MCF 10A (cell line): Measurements from ENCODE around the gene FAAP20. TPM values are rescaled to one million over a fixed set of nuclear protein-coding genes. Genes with fewer than 3 reads are reported as not detected.

Experiments used
- BruUV-seq: library from RNA; stranded (reverse); fragments of 400-500 nt; replicated peaks from 2 replicates; lab custom pipeline; 2021; lab: Mats Ljungman, UMichigan
- CTCF ChIA-PET: fragments of 300-600 bp; sonication (Branson Sonifier 250); formaldehyde crosslinking; extraction: SDS; loops from one replicate; lab custom pipeline; 2021; ENCODE audit warnings: antibody characterized with exemption, inconsistent platforms; lab: Yijun Ruan, JAX
- POLR2A ChIA-PET: fragments of 300-600, 350-650 bp; sonication (Branson Sonifier 250); formaldehyde crosslinking; extraction: SDS; loops from one replicate; lab custom pipeline; 2020; ENCODE audit warnings: antibody characterized with exemption, inconsistent platforms; lab: Yijun Ruan, JAX
- DNase-seq: peaks from one replicate; pipeline ENCODE4 v3.0.0-alpha.2; 2018; ENCODE audit not compliant: unreplicated experiment
- H3K27ac Mint-ChIP-seq: one replicate; pipeline ENCODE4 v1.8.0; 2022; ENCODE audit warnings: mild to moderate bottlenecking, low read depth, mixed read lengths; ENCODE audit not compliant: unreplicated experiment
- H3K27me3 Mint-ChIP-seq: one replicate; pipeline ENCODE4 v1.8.0; 2022; ENCODE audit warnings: mixed read lengths; ENCODE audit not compliant: insufficient read depth, unreplicated experiment
- H3K36me3 Mint-ChIP-seq: one replicate; pipeline ENCODE4 v1.8.0; 2022; ENCODE audit warnings: mild to moderate bottlenecking, moderate library complexity, mixed read lengths; ENCODE audit not compliant: insufficient read depth, unreplicated experiment
- H3K4me1 Mint-ChIP-seq: one replicate; pipeline ENCODE4 v1.8.0; 2022; ENCODE audit warnings: mixed read lengths; ENCODE audit not compliant: insufficient read depth, unreplicated experiment
- H3K4me3 Mint-ChIP-seq: one replicate; pipeline ENCODE4 v1.8.0; 2022; ENCODE audit warnings: mild to moderate bottlenecking, moderate library complexity, mixed read lengths; ENCODE audit not compliant: unreplicated experiment
- H3K9me3 Mint-ChIP-seq: one replicate; pipeline ENCODE4 v1.8.0; 2022; ENCODE audit warnings: mixed read lengths; ENCODE audit not compliant: unreplicated experiment
- intact Hi-C: fragments of 100-400 bp; cut with micrococcal nuclease; formaldehyde crosslinking; loops from 2 replicates; pipeline ENCODE4 v1.14.1; 2022
- total RNA-seq: library from RNA; stranded (reverse); gene quantifications from 2 replicates; pipeline ENCODE4 v1.2.3, GENCODE V29; 2022
- TF ChIP-seq, protein P1 (sequence below): fragments of 200-600 bp; IDR thresholded peaks from one replicate; pipeline ENCODE4 v1.8.0; 2022; ENCODE audit warnings: antibody characterized with exemption, mild to moderate bottlenecking; ENCODE audit not compliant: unreplicated experiment

FAAP20 gene
- total RNA-seq, 1 experiment from 2014 or later = 75.9 TPM

DNA sequence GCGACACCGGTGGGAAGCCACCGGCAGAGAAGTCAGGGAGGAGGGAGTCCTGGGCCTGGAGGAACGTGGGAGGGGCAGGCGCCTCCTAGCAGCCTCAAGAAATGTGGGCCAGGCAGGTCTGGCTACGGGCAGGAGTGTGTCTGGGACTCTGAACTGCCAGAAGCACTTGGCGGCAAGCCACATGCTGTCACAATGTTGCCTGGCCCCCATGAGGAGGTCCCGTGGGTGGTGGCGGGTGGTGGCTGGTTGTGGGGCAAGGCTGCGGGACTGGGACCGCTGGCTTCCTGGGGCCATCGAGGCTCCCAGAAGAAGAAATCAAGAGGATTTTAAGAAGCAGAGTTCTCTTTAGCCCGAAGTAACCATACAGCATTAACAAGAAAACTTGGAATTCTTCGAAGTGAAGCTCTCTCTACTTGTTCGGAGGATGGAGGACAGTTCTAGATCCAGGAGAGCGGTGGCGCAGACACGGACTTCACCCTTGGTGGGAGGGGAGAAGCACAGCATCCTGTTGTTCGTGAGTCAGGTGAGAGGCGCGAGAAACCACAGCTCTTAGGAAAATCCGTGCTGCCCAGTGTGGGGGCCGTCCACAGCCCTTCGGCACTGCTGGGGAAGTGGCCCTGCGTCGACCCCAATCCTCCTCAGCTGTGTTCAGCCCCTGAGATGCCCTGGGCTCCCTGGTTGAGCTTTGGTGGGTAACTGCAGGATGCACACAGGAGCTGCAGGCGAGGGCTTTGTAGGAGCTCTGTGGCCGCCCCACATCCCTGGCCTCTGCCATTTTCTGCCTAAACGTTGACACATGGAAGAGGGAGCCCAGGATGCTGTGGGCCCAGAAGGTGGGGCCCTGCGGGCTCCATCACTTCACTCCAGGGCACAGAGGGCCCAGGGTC lies 45.9 kb upstream of the FAAP20 start:
- TF ChIP-seq, protein P1, sequence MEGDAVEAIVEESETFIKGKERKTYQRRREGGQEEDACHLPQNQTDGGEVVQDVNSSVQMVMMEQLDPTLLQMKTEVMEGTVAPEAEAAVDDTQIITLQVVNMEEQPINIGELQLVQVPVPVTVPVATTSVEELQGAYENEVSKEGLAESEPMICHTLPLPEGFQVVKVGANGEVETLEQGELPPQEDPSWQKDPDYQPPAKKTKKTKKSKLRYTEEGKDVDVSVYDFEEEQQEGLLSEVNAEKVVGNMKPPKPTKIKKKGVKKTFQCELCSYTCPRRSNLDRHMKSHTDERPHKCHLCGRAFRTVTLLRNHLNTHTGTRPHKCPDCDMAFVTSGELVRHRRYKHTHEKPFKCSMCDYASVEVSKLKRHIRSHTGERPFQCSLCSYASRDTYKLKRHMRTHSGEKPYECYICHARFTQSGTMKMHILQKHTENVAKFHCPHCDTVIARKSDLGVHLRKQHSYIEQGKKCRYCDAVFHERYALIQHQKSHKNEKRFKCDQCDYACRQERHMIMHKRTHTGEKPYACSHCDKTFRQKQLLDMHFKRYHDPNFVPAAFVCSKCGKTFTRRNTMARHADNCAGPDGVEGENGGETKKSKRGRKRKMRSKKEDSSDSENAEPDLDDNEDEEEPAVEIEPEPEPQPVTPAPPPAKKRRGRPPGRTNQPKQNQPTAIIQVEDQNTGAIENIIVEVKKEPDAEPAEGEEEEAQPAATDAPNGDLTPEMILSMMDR = no peak
- H3K27ac Mint-ChIP-seq = peak overlapping the region; percentile 63
- BruUV-seq = no TSS peak
- H3K9me3 Mint-ChIP-seq = no peaks in the 10 kb centered on the region
- peak; percentile 18 for DNase-seq
- H3K4me3 Mint-ChIP-seq = no peak overlapping the region
- intact Hi-C loops = no loop called here
- peaks cover 19% of the 10 kb centered on the region for H3K4me1 Mint-ChIP-seq
- CTCF ChIA-PET = no interaction called here
- no peaks in the 10 kb centered on the region for H3K36me3 Mint-ChIP-seq
- no peaks in the 10 kb centered on the region for H3K27me3 Mint-ChIP-seq
- POLR2A ChIA-PET = interaction anchor here (1.0 kb wide), 1 partner anchor 9 kb away, joined by 5 read pairs; no protein-coding TSS in a partner anchor

DNA sequence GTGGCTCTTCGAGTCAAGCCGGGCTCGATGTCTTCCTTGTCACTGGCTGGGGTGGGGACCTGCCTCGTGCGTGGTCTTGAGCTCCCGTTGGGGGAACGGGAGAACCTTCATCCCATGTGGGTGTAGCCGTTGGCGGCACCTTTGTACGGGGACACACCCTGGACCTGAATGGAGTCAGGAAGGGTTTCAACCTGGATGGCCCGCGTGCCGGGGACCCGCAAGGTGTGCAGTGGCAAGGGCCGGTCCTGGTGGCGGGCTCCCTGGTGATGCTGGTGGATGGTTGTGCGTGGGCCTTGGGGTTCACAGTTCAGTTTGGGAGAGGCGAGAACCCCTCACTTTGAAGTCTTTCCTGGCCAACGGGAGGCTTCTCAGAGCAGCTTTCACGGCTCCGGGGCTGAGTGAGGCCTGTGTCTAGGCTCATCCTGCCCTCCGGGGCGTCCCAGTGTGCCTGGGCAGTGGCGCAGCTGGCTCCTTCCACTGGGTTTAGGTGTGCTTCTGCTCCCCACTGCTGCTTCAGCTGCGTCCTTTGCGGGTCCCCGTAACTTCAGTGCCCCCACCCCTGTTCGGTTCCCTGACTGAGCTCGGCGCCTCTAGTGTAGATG lies 44.9 kb upstream of the FAAP20 start:
- Mint-ChIP-seq H3K27me3 (no peaks in the 10 kb centered on the region), H3K4me1 (peaks cover 22% of the 10 kb centered on the region), H3K36me3 (no peaks in the 10 kb centered on the region), H3K4me3 (no peak overlapping the region), H3K9me3 (no peaks in the 10 kb centered on the region), H3K27ac (no peak overlapping the region)
- DNase-seq = no peak
- TF ChIP-seq, protein P1 = no peak
- ChIA-PET CTCF (no interaction called here), POLR2A (interaction anchor here (1.1 kb wide), 1 partner anchor 10 kb away, joined by 3 read pairs; no protein-coding TSS in a partner anchor)
- BruUV-seq = no TSS peak
- intact Hi-C loops = no loop called here

DNA sequence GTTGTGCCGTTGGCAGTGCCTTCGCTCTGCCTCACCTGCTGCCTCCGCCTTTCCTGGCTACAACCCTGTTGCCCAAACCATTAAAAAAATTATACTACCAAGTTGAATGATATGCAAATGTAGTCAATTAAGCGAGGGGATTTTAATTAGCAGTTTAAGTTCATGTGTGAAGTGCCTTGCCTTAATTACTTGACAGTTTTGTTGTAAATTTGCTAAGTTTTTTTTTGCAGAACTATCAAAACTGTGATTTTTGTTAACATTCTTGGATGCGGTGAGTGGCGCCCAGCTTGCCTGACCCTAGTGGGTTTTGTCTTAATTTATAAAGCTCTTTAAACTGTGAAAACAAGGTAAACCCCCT lies 44.4 kb upstream of the FAAP20 start:
- H3K27me3 Mint-ChIP-seq = no peaks in the 10 kb centered on the region
- no peak overlapping the region for H3K27ac Mint-ChIP-seq
- DNase-seq = no peak
- peaks cover 22% of the 10 kb centered on the region for H3K4me1 Mint-ChIP-seq
- TF ChIP-seq, protein P1 = no peak
- intact Hi-C loops = no loop called here
- no peaks in the 10 kb centered on the region for H3K36me3 Mint-ChIP-seq
- POLR2A ChIA-PET = interaction anchor here (1.1 kb wide), 1 partner anchor 10 kb away, joined by 3 read pairs; no protein-coding TSS in a partner anchor
- no peaks in the 10 kb centered on the region for H3K9me3 Mint-ChIP-seq
- BruUV-seq = no TSS peak
- no peak overlapping the region for H3K4me3 Mint-ChIP-seq
- CTCF ChIA-PET = no interaction called here

DNA sequence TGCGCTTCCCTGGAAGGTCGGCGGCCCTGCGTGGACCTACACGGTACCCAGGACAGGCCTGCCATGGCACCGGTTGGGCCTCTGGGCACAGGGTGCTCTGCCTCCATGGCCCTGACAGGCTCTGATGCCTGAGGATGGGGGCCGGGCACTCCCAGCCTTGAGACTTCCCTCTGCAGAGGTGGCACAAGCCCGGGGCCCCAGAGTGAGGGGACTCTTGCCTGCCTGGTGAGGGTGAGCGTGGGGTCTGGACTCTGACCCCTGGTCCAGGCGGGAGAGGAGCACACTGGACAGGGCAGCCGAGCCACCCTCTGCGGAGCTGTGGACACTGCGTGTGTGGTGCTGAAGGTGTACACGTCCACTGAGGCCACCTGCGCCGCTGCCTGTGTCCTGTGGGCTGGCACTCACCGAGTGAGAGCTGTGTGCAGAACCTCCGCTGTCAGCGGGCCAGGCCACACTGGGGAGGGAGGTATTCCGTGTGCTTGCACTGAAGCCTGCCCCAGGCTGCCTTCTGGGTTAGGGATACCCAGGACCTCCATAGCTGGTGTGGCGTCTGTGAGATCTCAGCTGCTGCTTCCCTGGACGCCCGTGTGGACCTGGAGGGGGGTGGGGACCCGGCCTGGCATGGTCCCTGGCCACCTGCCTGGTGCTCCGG lies 43.9 kb upstream of the FAAP20 start:
- H3K27me3 Mint-ChIP-seq = no peaks in the 10 kb centered on the region
- DNase-seq = no peak
- H3K27ac Mint-ChIP-seq = no peak overlapping the region
- CTCF ChIA-PET = interaction anchor here (0.6 to 1.1 kb wide), 3 partner anchors 64 to 144 kb away, joined by 3 to 4 read pairs (median 3); no protein-coding TSS in a partner anchor
- TF ChIP-seq, protein P1 = no peak
- H3K4me3 Mint-ChIP-seq = no peak overlapping the region
- POLR2A ChIA-PET = interaction anchor here (1.1 kb wide), 1 partner anchor 9 kb away, joined by 3 read pairs; no protein-coding TSS in a partner anchor
- intact Hi-C loops = no loop called here
- H3K9me3 Mint-ChIP-seq = no peaks in the 10 kb centered on the region
- peaks cover 22% of the 10 kb centered on the region for H3K4me1 Mint-ChIP-seq
- BruUV-seq = no TSS peak
- H3K36me3 Mint-ChIP-seq = no peaks in the 10 kb centered on the region
